GM15510 (cell line): ENCODE results near the gene APOM.

Experiments used
- POLR2A ChIP-seq: IDR thresholded peaks from 3 replicates; pipeline ENCODE4 v1.6.1; 2011; ENCODE audit warnings: borderline replicate concordance; ENCODE audit not compliant: insufficient read length; ENCODE audit errors: extremely low read depth

The APOM gene

GRCh38 chr6:31660381-31661261 lies 4.9 kb downstream of the APOM start, which contains the start of gene C6orf47:
Gene C6orf47 (minus strand): TSS chr6:31660778. CDS start chr6:31659947, 831 bp downstream.
- peak; percentile 88 for TF ChIP-seq POLR2A

GRCh38 chr6:31661262-31662123 lies 5.8 kb downstream of the APOM start:
- TF ChIP-seq POLR2A, result no peak

DNA sequence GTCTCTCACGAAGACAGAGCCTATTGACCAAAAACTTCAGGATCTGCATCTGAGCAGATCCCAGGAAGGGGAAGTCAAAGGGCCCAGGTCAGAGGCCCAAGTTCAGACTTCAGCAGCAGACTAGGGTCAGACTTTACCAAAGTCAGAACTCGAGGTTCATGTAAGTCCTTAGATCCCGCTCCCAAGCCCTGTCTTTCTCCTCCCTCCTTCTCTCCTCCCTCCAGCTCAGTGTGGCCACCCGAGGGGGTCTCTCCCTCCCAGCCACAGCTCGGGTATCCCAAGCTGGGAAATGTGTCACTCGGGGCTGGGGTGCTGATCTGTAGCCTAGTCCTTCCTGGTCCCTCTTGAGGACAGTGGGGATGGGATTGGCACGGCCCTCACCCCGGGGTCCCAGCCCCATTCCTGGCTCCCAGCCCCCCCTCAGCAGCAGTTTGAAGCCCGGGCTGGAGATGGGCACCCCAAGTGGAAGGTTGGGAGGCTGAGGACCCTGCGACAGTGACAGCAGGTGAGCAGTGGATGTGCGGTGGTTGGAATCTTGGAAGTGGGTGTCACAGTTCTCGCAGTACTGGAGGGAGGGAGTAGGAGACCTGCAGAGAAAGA lies 6.5 kb downstream of the APOM start:
- no peak for TF ChIP-seq POLR2A

- TF ChIP-seq POLR2A, result no peak
These were observed 7.6 kb downstream of the APOM start for GRCh38 chr6:31663126-31663960.

DNA sequence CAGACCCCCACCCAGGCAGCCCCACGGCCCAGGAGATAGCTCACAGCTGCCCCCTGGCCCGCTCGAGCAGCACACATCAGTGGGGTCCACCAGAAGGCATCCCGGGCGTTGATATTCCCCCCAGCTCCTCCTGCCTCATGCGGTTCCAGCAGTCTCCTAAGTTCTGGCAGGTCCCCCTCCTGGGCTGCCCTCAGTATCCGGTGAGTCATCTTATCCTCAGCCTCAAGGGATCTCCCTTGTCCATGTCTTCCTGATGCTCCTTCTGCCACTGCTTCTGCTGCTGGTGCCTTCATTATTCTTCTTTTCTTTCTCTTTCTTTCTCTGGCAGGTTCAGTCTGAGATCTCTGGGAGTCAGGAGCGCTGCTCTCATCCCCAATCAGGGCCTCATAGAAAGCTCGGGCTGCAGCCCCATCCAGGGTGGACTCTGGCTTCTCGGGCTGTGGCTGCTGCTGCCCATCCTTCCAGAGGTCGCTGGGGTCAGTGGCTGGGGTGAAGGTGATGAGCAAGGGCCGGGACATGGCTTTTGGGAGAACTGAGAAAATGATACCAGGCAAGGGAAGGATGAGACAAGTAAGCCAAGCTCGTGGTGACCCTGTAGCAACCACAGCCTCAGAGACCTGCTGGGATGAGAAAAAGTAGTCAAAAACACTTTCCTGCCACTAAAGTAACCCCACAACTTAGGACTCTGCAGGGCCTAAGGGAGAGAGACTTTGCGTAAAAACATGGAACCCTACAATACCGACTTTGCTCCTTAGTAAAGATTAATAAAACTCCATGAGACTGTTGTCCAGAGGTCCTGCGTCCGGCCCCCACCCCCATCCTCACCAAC lies 8.5 kb downstream of the APOM start:
- TF ChIP-seq POLR2A, result no peak

DNA sequence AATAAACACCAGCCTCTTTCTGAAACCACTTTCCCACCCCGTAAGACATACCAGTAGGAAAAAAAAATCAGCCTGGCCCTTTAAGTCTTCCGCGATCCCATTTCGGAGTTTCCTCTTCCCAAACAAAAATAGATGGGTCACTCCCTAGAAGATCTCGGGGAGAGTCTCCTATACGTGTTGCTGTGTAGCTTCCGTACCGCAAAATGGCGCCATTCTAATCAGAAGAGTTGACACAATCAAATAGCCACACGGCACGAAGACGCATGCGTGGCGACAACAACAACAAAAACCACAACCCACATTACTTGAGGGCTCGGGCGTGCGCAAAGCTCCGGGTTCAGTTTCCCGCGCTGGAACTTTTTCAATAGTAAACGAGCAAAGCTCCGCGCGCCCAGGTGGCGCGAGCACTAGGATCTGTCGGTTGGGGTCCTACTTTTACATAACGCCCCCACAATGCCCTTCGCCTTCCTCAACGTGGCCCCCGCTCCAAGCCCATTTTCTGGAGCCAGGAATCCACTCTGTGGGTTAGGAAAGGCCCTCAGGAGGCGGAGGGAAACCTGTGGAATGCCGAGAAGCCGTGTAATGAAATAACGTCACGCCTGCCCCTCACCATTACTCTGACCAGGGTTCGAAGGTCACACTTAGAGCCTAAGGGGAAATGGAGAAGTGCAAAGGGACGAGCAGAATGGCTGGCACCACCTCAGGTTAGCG lies 9.3 kb downstream of the APOM start, which contains the start of gene GPANK1:
TSS of gene GPANK1 (minus strand) at position 208 of the 711 bp plus-strand sequence. CDS start 519 bp downstream, outside the sequence.
- TF ChIP-seq POLR2A, result peak; percentile 19

DNA sequence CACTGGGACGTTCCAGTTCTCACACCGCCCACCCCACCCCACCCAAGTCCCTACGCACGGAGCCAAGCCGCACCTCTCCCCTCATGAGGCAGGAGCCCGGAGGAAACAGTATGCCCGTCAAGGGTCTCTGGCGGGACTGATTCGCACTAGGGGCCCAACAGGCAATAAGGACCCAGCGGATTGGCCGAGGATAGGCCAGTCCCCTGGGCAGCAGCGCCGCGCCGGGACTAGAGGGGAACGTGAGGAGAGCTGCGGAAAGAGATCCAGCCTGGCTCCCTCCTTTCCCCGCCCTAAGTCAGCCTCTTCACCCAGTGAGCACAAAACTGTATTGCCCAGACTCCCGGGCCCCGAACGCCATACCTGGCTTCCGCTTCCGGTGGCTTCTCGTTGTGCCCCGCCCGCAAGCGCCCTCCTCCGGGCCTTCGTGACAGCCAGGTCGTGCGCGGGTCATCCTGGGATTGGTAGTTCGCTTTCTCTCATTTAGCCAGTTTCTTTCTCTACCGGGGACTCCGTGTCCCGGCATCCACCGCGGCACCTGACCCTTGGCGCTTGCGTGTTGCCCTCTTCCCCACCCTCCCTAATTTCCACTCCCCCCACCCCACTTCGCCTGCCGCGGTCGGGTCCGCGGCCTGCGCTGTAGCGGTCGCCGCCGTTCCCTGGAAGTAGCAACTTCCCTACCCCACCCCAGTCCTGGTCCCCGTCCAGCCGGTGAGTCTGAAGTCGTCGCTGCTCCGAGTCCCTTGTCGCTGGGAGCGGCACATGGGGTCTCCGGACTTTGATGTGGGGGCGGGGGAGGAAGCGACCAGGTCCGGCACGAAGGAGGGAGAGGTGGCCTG lies 10.0 kb downstream of the APOM start, which contains the start of gene CSNK2B:
TSS of gene CSNK2B (plus strand) at position 580 of the 836 bp plus-strand sequence. CDS start 752 bp downstream, outside the sequence.
- TF ChIP-seq POLR2A, result peak; percentile 79

GRCh38 chr6:31666337-31666965 lies 10.8 kb downstream of the APOM start:
- no peak for TF ChIP-seq POLR2A

GRCh38 chr6:31669676-31670075 lies 14.0 kb downstream of the APOM start, which contains the start of gene LY6G5B:
Gene LY6G5B (plus strand): TSS chr6:31669976. CDS start chr6:31670951, 975 bp downstream.
- no peak for TF ChIP-seq POLR2A

DNA sequence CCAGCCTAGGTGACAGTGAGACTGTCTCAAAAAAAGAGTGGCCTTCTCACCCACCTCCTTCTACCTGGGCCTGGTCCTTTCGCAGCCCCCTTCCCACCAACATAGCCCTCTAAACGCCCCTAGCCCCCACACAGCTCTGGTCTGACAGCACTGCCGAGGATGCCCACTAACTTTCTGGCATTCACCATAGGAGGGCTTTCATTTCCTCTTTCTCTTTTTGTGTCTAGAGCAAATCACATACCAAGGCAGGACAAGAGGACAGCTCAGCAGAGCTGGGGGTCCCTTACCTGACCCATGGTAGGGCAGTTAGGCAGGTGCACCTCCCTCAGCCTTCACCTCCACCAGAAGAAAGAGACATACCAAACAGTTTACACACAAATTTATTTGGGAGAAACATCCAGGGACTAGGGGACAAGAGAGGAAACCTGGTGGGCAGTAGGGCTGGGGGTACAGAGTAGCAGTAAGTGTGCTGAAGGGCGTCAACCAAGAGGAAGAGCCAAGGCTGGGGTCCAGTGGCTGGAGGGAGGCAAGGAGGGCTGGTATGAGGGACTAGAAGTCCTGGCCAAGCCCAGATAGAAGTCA lies 20.7 kb downstream of the APOM start:
- TF ChIP-seq POLR2A, result no peak

- no peak for TF ChIP-seq POLR2A
These were observed 21.2 kb downstream of the APOM start for GRCh38 chr6:31676904-31677303.
